Neuron (in vitro differentiated cells): Measurements from ENCODE around the gene ARID5A.
A peak's percentile ranks its signal among the peaks of the same experiment; 100 is the strongest.

Source experiments
- H2AFZ ChIP-seq: one replicate; pipeline ENCODE4 v1.6.1; 2013; ENCODE audit warnings: low read depth, mild to moderate bottlenecking, inconsistent platforms, low read length, moderate library complexity
- H3K27me3 ChIP-seq: one replicate; pipeline ENCODE4 v1.6.1; 2013; ENCODE audit warnings: low read length; ENCODE audit not compliant: insufficient read depth
- H3K36me3 ChIP-seq: one replicate; pipeline ENCODE4 v1.6.1; 2013; ENCODE audit warnings: low read length; ENCODE audit not compliant: insufficient read depth
- H3K4me1 ChIP-seq: one replicate; pipeline ENCODE4 v1.6.1; 2013; ENCODE audit warnings: low read length; ENCODE audit not compliant: insufficient read depth
- H3K4me3 ChIP-seq: 2 replicates; pipeline ENCODE4 v1.5.1; 2013; ENCODE audit warnings: mild to moderate bottlenecking, low read length, moderate library complexity
- H3K9me3 ChIP-seq: one replicate; pipeline ENCODE4 v1.6.1; 2013; ENCODE audit warnings: low read length

Gene ARID5A

GRCh38 chr2:96526615-96527285, 9.8 kb upstream of the ARID5A start:
- no peaks in the 10 kb centered on the region for H3K4me1 ChIP-seq
- no peaks in the 10 kb centered on the region for H3K36me3 ChIP-seq
- no peaks in the 10 kb centered on the region for H3K9me3 ChIP-seq
- no peak overlapping the region for H3K4me3 ChIP-seq
- peaks cover 27% of the 10 kb centered on the region for H3K27me3 ChIP-seq
- no peak overlapping the region for H2AFZ ChIP-seq

- no peaks in the 10 kb centered on the region for H3K9me3 ChIP-seq
- no peaks in the 10 kb centered on the region for H3K36me3 ChIP-seq
- H3K27me3 ChIP-seq = peaks cover 27% of the 10 kb centered on the region
- H2AFZ ChIP-seq = no peak overlapping the region
- no peak overlapping the region for H3K4me3 ChIP-seq
- H3K4me1 ChIP-seq = peaks cover 3% of the 10 kb centered on the region
Observed at GRCh38 chr2:96527286-96528005, 9.1 kb upstream of the ARID5A start.

GRCh38 chr2:96528006-96528699, 8.4 kb upstream of the ARID5A start:
- H2AFZ ChIP-seq = no peak overlapping the region
- H3K36me3 ChIP-seq = no peaks in the 10 kb centered on the region
- peaks cover 32% of the 10 kb centered on the region for H3K27me3 ChIP-seq
- H3K4me1 ChIP-seq = peaks cover 3% of the 10 kb centered on the region
- H3K4me3 ChIP-seq = no peak overlapping the region
- no peaks in the 10 kb centered on the region for H3K9me3 ChIP-seq

- Histone ChIP-seq H3K4me1 (peaks cover 3% of the 10 kb centered on the region), H2AFZ (no peak overlapping the region), H3K9me3 (no peaks in the 10 kb centered on the region), H3K36me3 (no peaks in the 10 kb centered on the region), H3K27me3 (peaks cover 36% of the 10 kb centered on the region), H3K4me3 (no peak overlapping the region)
Observed at GRCh38 chr2:96528700-96529375, 7.7 kb upstream of the ARID5A start.

GRCh38 chr2:96529376-96530143, 7.0 kb upstream of the ARID5A start:
- no peak overlapping the region for H3K4me3 ChIP-seq
- H3K27me3 ChIP-seq = peaks cover 35% of the 10 kb centered on the region
- H2AFZ ChIP-seq = no peak overlapping the region
- no peaks in the 10 kb centered on the region for H3K9me3 ChIP-seq
- H3K36me3 ChIP-seq = no peaks in the 10 kb centered on the region
- peaks cover 3% of the 10 kb centered on the region for H3K4me1 ChIP-seq

GRCh38 chr2:96530144-96530430, 6.5 kb upstream of the ARID5A start:
- Histone ChIP-seq H3K4me3 (no peak overlapping the region), H2AFZ (no peak overlapping the region), H3K27me3 (peaks cover 35% of the 10 kb centered on the region), H3K36me3 (no peaks in the 10 kb centered on the region), H3K9me3 (no peaks in the 10 kb centered on the region), H3K4me1 (peaks cover 3% of the 10 kb centered on the region)

GRCh38 chr2:96530474-96531357, 5.8 kb upstream of the ARID5A start:
- no peak overlapping the region for H3K4me3 ChIP-seq
- H2AFZ ChIP-seq = no peak overlapping the region
- H3K9me3 ChIP-seq = no peaks in the 10 kb centered on the region
- peaks cover 3% of the 10 kb centered on the region for H3K4me1 ChIP-seq
- no peaks in the 10 kb centered on the region for H3K36me3 ChIP-seq
- H3K27me3 ChIP-seq = peaks cover 33% of the 10 kb centered on the region

GRCh38 chr2:96531366-96531765, 5.2 kb upstream of the ARID5A start:
- Histone ChIP-seq H2AFZ (no peak overlapping the region), H3K27me3 (peaks cover 33% of the 10 kb centered on the region), H3K4me1 (peaks cover 3% of the 10 kb centered on the region), H3K4me3 (no peak overlapping the region), H3K36me3 (no peaks in the 10 kb centered on the region), H3K9me3 (no peaks in the 10 kb centered on the region)

GRCh38 chr2:96531872-96532505, 4.6 kb upstream of the ARID5A start:
- H3K4me1 ChIP-seq = peaks cover 3% of the 10 kb centered on the region
- peak overlapping the region; percentile 14 for H2AFZ ChIP-seq
- no peaks in the 10 kb centered on the region for H3K36me3 ChIP-seq
- H3K9me3 ChIP-seq = no peaks in the 10 kb centered on the region
- peak overlapping the region; percentile 24 for H3K4me3 ChIP-seq
- H3K27me3 ChIP-seq = peaks cover 28% of the 10 kb centered on the region

GRCh38 chr2:96532641-96533291, 3.8 kb upstream of the ARID5A start:
- no peak overlapping the region for H3K4me3 ChIP-seq
- no peaks in the 10 kb centered on the region for H3K36me3 ChIP-seq
- peaks cover 6% of the 10 kb centered on the region for H3K4me1 ChIP-seq
- no peaks in the 10 kb centered on the region for H3K9me3 ChIP-seq
- H3K27me3 ChIP-seq = peaks cover 27% of the 10 kb centered on the region
- H2AFZ ChIP-seq = no peak overlapping the region

- Histone ChIP-seq H3K4me3 (no peak overlapping the region), H2AFZ (no peak overlapping the region), H3K27me3 (peaks cover 30% of the 10 kb centered on the region), H3K36me3 (no peaks in the 10 kb centered on the region), H3K4me1 (peaks cover 13% of the 10 kb centered on the region), H3K9me3 (no peaks in the 10 kb centered on the region)
Observed at GRCh38 chr2:96533292-96534073, 3.1 kb upstream of the ARID5A start.
